Mesothelial cell of epicardium (in vitro differentiated cells): ENCODE results near the gene SBDS. TPM values are rescaled to one million over a fixed set of nuclear protein-coding genes. Genes with fewer than 3 reads are reported as not detected.

ENCODE experiments used
- DNase-seq, 2 experiments: peaks; one replicate each; pipeline ENCODE4 v3.0.0; 2021; ENCODE audit warnings: low spot score in 2 of 2; ENCODE audit not compliant: unreplicated experiment in 2 of 2
- H3K27ac Mint-ChIP-seq: 2 replicates; pipeline ENCODE4 v1.8.0; 2021; ENCODE audit warnings: mixed read lengths
- H3K27me3 Mint-ChIP-seq: 2 replicates; pipeline ENCODE4 v1.8.0; 2021; ENCODE audit warnings: low read depth, mixed read lengths
- H3K36me3 Mint-ChIP-seq: 2 replicates; pipeline ENCODE4 v1.8.0; 2021; ENCODE audit warnings: mixed read lengths
- H3K4me1 Mint-ChIP-seq: 2 replicates; pipeline ENCODE4 v1.8.0; 2021; ENCODE audit warnings: mixed read lengths
- H3K4me3 Mint-ChIP-seq: 2 replicates; pipeline ENCODE4 v1.8.0; 2021; ENCODE audit warnings: mild to moderate bottlenecking, moderate library complexity, mixed read lengths
- H3K9me3 Mint-ChIP-seq: 2 replicates; pipeline ENCODE4 v1.8.0; 2021; ENCODE audit warnings: mixed read lengths
- total RNA-seq: library from RNA; stranded (reverse); gene quantifications from 3 replicates; pipeline ENCODE4 v1.2.1, GENCODE V29; 2021
- TF ChIP-seq, protein P1 (sequence below): fragments of 200-600 bp; sonication (generic); IDR thresholded peaks from one replicate; pipeline ENCODE4 v1.5.0; 2021; ENCODE audit warnings: antibody characterized with exemption; ENCODE audit not compliant: unreplicated experiment

Gene SBDS
- total RNA-seq, 1 donor from 2014 or later, result 42.9 TPM

DNA sequence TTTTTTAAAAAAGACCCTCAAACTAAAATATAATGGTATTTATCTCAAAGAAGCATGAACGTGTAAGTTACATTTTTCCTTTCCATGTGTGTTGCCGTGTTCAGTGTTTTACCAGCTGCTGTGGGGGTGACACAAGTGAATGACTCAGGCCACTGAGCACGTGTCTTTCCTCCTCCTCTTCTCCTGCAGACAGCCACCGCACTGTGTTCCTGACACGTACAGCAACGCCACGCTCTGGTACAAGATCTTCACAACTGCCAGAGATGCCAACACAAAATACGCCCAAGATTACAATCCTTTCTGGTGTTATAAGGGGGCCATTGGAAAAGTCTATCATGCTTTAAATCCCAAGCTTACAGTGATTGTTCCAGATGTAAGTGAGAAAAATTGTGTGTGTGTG, 44.6 kb downstream of the SBDS start:
- TF ChIP-seq, protein P1, sequence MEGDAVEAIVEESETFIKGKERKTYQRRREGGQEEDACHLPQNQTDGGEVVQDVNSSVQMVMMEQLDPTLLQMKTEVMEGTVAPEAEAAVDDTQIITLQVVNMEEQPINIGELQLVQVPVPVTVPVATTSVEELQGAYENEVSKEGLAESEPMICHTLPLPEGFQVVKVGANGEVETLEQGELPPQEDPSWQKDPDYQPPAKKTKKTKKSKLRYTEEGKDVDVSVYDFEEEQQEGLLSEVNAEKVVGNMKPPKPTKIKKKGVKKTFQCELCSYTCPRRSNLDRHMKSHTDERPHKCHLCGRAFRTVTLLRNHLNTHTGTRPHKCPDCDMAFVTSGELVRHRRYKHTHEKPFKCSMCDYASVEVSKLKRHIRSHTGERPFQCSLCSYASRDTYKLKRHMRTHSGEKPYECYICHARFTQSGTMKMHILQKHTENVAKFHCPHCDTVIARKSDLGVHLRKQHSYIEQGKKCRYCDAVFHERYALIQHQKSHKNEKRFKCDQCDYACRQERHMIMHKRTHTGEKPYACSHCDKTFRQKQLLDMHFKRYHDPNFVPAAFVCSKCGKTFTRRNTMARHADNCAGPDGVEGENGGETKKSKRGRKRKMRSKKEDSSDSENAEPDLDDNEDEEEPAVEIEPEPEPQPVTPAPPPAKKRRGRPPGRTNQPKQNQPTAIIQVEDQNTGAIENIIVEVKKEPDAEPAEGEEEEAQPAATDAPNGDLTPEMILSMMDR, result no peak
- H3K27me3 Mint-ChIP-seq, result no peaks in the 10 kb centered on the region
- H3K36me3 Mint-ChIP-seq, result peaks cover 34% of the 10 kb centered on the region
- no peaks in the 10 kb centered on the region for H3K4me1 Mint-ChIP-seq
- no peak overlapping the region for H3K27ac Mint-ChIP-seq
- DNase-seq, result no peak
- H3K9me3 Mint-ChIP-seq, result no peaks in the 10 kb centered on the region
- H3K4me3 Mint-ChIP-seq, result no peak overlapping the region

DNA sequence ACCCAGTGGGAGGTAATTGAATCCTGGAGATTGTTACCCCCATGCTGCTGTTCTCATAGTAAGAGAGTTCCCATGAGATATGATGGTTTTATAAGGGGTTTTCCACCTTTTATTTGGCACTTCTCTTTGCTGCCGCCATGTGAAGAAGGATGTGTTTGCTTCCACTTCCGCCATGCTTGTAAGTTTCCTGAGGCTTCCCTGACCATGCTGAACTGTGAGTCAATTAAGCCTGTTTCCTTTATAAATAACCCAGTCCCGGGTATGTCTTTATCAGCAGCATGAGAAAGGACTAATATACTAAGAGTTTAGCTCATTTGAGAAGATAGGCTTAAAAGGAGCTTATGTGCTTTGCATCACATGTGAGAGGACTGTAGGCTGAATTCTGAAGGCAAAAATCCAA, 45.1 kb downstream of the SBDS start:
- no peaks in the 10 kb centered on the region for H3K9me3 Mint-ChIP-seq
- H3K27ac Mint-ChIP-seq, result no peak overlapping the region
- TF ChIP-seq, protein P1, result no peak
- H3K36me3 Mint-ChIP-seq, result peaks cover 35% of the 10 kb centered on the region
- no peaks in the 10 kb centered on the region for H3K4me1 Mint-ChIP-seq
- no peak for DNase-seq
- no peaks in the 10 kb centered on the region for H3K27me3 Mint-ChIP-seq
- H3K4me3 Mint-ChIP-seq, result no peak overlapping the region

DNA sequence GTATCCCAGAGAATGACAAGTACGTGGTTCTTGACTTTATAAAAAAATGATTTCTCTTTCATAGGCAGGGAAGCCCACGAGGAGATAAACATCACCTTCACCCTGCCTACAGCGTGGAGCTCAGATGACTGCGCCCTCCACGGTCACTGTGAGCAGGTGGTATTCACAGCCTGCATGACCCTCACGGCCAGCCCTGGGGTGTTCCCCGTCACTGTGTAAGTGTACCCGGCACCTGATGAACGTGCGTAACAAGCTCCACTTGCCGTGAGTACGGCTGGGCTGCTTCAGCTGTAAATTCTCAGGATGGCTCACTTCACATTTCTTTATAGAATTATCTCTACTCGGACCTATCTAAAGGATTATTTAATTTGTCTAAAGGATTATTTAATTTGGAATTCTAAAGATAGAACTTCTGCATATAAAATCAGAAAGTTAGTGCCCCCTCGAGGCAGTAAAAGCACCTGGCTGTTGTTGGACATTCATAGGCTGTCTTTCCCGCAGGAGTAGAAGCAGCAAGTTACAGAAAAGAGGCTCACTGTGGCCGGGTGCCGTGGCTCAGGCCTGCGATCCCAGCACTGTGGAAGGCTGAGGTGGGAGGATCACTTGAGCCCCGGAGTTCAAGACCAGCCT, 46.8 kb downstream of the SBDS start:
- Mint-ChIP-seq H3K9me3 (no peaks in the 10 kb centered on the region), H3K4me1 (no peaks in the 10 kb centered on the region), H3K36me3 (peaks cover 39% of the 10 kb centered on the region), H3K27ac (no peak overlapping the region), H3K4me3 (no peak overlapping the region), H3K27me3 (no peaks in the 10 kb centered on the region)
- TF ChIP-seq, protein P1, result no peak
- no peak for DNase-seq

DNA sequence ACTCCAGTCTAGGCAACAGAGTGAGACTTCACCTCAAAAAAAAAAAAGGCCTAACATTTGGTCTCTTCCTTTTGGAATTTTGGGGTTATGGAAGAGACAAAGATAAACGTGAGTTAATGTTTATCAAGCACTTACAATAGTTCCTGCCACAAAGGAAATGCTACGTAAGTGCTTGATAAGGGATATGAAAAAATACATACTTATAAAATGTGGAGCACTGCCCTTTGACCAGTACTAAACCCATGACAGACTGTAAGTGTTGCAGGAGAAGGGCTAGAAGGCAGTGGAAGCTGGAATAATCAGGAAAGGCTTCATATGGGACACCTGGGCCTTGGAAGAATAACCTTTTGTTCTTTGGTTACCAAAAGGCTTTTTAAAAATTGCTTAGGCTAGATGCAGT, 48.8 kb downstream of the SBDS start:
- Mint-ChIP-seq H3K4me3 (no peak overlapping the region), H3K36me3 (peaks cover 41% of the 10 kb centered on the region)
- TF ChIP-seq, protein P1, result no peak

DNA sequence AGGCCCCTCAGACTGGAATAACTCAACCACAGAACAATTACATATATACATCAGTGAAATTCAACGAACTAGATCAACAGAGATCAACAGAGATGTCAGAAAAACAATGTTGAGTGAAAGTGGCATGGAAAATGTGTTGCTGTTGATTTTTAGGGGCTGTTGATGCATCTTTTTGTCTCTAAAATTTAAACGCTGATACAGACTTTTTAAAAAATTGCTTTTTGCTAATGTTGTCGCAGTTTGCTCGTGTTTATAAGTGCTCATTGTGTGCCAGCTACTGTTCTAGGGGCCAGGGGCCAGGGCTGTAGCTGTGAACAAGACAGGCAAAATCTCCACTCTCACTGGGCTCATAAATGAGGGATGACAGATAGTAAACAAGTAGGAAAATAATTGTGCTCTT, 56.1 kb downstream of the SBDS start:
- H3K27ac Mint-ChIP-seq, result no peak overlapping the region
- H3K36me3 Mint-ChIP-seq, result peaks cover 40% of the 10 kb centered on the region
- H3K27me3 Mint-ChIP-seq, result no peaks in the 10 kb centered on the region
- no peak for DNase-seq
- peaks cover 25% of the 10 kb centered on the region for H3K9me3 Mint-ChIP-seq
- no peak overlapping the region for H3K4me3 Mint-ChIP-seq
- no peaks in the 10 kb centered on the region for H3K4me1 Mint-ChIP-seq
- TF ChIP-seq, protein P1, result no peak

More for the DNA sequence above, 48.8 kb downstream of the SBDS start:
- H3K9me3 Mint-ChIP-seq, result no peaks in the 10 kb centered on the region
- no peaks in the 10 kb centered on the region for H3K27me3 Mint-ChIP-seq
- H3K27ac Mint-ChIP-seq, result no peak overlapping the region
- DNase-seq, result no peak
- H3K4me1 Mint-ChIP-seq, result no peaks in the 10 kb centered on the region

DNA sequence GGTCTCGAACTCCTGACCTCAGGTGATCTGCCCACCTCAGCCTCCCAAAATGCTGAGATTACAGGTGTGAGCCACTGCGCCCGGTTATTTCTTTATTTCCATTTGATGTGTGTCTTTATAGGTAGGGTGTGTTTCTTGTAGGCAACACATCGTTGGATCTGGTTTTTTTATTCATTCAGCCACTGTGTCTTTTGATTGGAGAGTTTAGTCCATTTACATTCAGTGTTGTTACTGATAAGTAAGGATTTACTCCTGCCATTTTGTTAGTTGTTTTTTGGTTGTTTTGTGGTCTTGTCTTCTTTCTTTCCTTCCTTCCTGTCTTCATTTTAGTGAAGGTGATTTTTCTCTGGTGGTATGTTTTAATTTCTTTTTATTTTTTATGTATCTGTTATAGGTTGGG, 57.4 kb downstream of the SBDS start:
- Mint-ChIP-seq H3K36me3 (peaks cover 33% of the 10 kb centered on the region), H3K27ac (no peak overlapping the region), H3K4me3 (no peak overlapping the region), H3K4me1 (peaks cover 4% of the 10 kb centered on the region), H3K9me3 (peaks cover 25% of the 10 kb centered on the region), H3K27me3 (no peaks in the 10 kb centered on the region)
- DNase-seq, result no peak
- TF ChIP-seq, protein P1, result no peak
